Measurements from ENCODE around the gene ARAP3. TPM values are rescaled to one million over a fixed set of nuclear protein-coding genes. Genes with fewer than 3 reads are reported as not detected.

ARAP3 gene
- total and polyA plus RNA-seq, 9 donors, result 6.8 to 19.3 (median 13.4) TPM

- no peaks in the 10 kb centered on the region for H3K9me3 ChIP-seq (replicated peaks; ENCODE audit: control insufficient read depth, low read depth, low read length)
- peaks cover 21% of the 10 kb centered on the region for H3K4me1 ChIP-seq (ENCODE audit: control insufficient read depth, insufficient read depth, low read length)
- no peak overlapping the region for H3K4me3 ChIP-seq (ENCODE audit: low read length)
- DNase-seq, result no peak
- peaks cover 15% of the 10 kb centered on the region for H3K27me3 ChIP-seq (ENCODE audit: control insufficient read depth, insufficient read depth, low read length)
- 71% methylated on average over 6 of the region's 9 CpGs for WGBS (ENCODE audit: insufficient coverage)
- no peak overlapping the region for H3K27ac ChIP-seq (ENCODE audit: low read length)
- no peaks in the 10 kb centered on the region for H3K36me3 ChIP-seq (ENCODE audit: control insufficient read depth, insufficient read depth, low read length)
Observed at GRCh38 chr5:141691286-141691866, 9.3 kb upstream of the ARAP3 start.

GRCh38 chr5:141686648-141687416 is 4.8 kb upstream of the ARAP3 start:
- Histone ChIP-seq H3K27me3 (ENCODE audit: control insufficient read depth, insufficient read depth, low read length) (peaks cover 16% of the 10 kb centered on the region), H3K9me3 (replicated peaks; ENCODE audit: control insufficient read depth, low read depth, low read length) (no peaks in the 10 kb centered on the region), H3K4me1 (ENCODE audit: control insufficient read depth, insufficient read depth, low read length) (peaks cover 14% of the 10 kb centered on the region), H3K4me3 (ENCODE audit: low read length) (no peak overlapping the region), H3K36me3 (ENCODE audit: control insufficient read depth, insufficient read depth, low read length) (no peaks in the 10 kb centered on the region), H3K27ac (ENCODE audit: low read length) (no peak overlapping the region)
- WGBS (ENCODE audit: insufficient coverage), result 75% methylated on average over 2 of the region's 3 CpGs
- DNase-seq, result no peak

DNA sequence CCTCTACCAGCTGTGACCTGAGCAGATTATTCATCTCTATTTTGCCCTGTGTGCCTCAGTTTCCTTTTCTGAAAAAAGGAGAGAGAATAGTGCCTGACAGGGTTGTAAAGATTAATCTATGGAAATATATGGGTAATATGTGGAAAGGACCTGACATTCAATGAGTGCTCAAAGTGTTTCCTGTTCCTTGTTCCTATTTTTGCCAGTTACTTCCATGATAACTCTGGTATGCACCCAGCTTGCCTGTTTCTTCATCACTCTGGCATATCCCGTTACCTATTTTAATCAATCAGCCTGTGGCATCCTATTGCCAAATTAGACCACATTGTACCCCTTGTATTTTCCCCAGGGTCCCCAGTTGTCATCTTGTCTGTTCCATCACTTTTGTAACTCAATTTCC is 3.6 kb upstream of the ARAP3 start:
- no peak overlapping the region for H3K4me3 ChIP-seq (ENCODE audit: low read length)
- DNase-seq, result no peak
- H3K4me1 ChIP-seq (ENCODE audit: control insufficient read depth, insufficient read depth, low read length), result peaks cover 24% of the 10 kb centered on the region
- H3K36me3 ChIP-seq (ENCODE audit: control insufficient read depth, insufficient read depth, low read length), result no peaks in the 10 kb centered on the region
- no peaks in the 10 kb centered on the region for H3K9me3 ChIP-seq (replicated peaks; ENCODE audit: control insufficient read depth, low read depth, low read length)
- H3K27me3 ChIP-seq (ENCODE audit: control insufficient read depth, insufficient read depth, low read length), result peaks cover 13% of the 10 kb centered on the region
- 89% methylated on average over 1 of the region's 1 CpG for WGBS (ENCODE audit: insufficient coverage)
- no peak overlapping the region for H3K27ac ChIP-seq (ENCODE audit: low read length)

GRCh38 chr5:141683596-141684141 is 1.6 kb upstream of the ARAP3 start:
- peak overlapping the region; percentile 29 for H3K27ac ChIP-seq (ENCODE audit: low read length)

GRCh38 chr5:141681295-141681694 is 735 bp downstream of the ARAP3 start:
- H3K4me1 ChIP-seq (ENCODE audit: control insufficient read depth, insufficient read depth, low read length), result peaks cover 30% of the 10 kb centered on the region
- no peaks in the 10 kb centered on the region for H3K9me3 ChIP-seq (replicated peaks; ENCODE audit: control insufficient read depth, low read depth, low read length)
- no peaks in the 10 kb centered on the region for H3K36me3 ChIP-seq (ENCODE audit: control insufficient read depth, insufficient read depth, low read length)
- peak overlapping the region; percentile 31 for H3K4me3 ChIP-seq (ENCODE audit: low read length)
- H3K27ac ChIP-seq (ENCODE audit: low read length), result peak overlapping the region; percentile 86
- no peak for DNase-seq
- H3K27me3 ChIP-seq (ENCODE audit: control insufficient read depth, insufficient read depth, low read length), result peaks cover 8% of the 10 kb centered on the region
- 52% methylated on average over 2 of the region's 2 CpGs for WGBS (ENCODE audit: insufficient coverage)

More at GRCh38 chr5:141683596-141684141, 1.6 kb upstream of the ARAP3 start:
- peaks cover 30% of the 10 kb centered on the region for H3K4me1 ChIP-seq (ENCODE audit: control insufficient read depth, insufficient read depth, low read length)
- DNase-seq, result no peak
- no peaks in the 10 kb centered on the region for H3K9me3 ChIP-seq (replicated peaks; ENCODE audit: control insufficient read depth, low read depth, low read length)
- no peaks in the 10 kb centered on the region for H3K36me3 ChIP-seq (ENCODE audit: control insufficient read depth, insufficient read depth, low read length)
- peaks cover 8% of the 10 kb centered on the region for H3K27me3 ChIP-seq (ENCODE audit: control insufficient read depth, insufficient read depth, low read length)
- no peak overlapping the region for H3K4me3 ChIP-seq (ENCODE audit: low read length)

GRCh38 chr5:141680751-141681201 is 1.3 kb downstream of the ARAP3 start:
- Histone ChIP-seq H3K36me3 (ENCODE audit: control insufficient read depth, insufficient read depth, low read length) (no peaks in the 10 kb centered on the region), H3K4me1 (ENCODE audit: control insufficient read depth, insufficient read depth, low read length) (peaks cover 30% of the 10 kb centered on the region)

GRCh38 chr5:141680178-141680577 is 1.9 kb downstream of the ARAP3 start:
- no peaks in the 10 kb centered on the region for H3K9me3 ChIP-seq (replicated peaks; ENCODE audit: control insufficient read depth, low read depth, low read length)
- WGBS (ENCODE audit: insufficient coverage), result 89% methylated on average over 15 of the region's 16 CpGs
- H3K4me1 ChIP-seq (ENCODE audit: control insufficient read depth, insufficient read depth, low read length), result peaks cover 30% of the 10 kb centered on the region
- H3K4me3 ChIP-seq (ENCODE audit: low read length), result no peak overlapping the region
- H3K27me3 ChIP-seq (ENCODE audit: control insufficient read depth, insufficient read depth, low read length), result peaks cover 8% of the 10 kb centered on the region
- DNase-seq, result no peak
- no peak overlapping the region for H3K27ac ChIP-seq (ENCODE audit: low read length)
- no peaks in the 10 kb centered on the region for H3K36me3 ChIP-seq (ENCODE audit: control insufficient read depth, insufficient read depth, low read length)

More at GRCh38 chr5:141680751-141681201, 1.3 kb downstream of the ARAP3 start:
- peaks cover 8% of the 10 kb centered on the region for H3K27me3 ChIP-seq (ENCODE audit: control insufficient read depth, insufficient read depth, low read length)
- H3K9me3 ChIP-seq (replicated peaks; ENCODE audit: control insufficient read depth, low read depth, low read length), result no peaks in the 10 kb centered on the region
- H3K4me3 ChIP-seq (ENCODE audit: low read length), result peak overlapping the region; percentile 31
- WGBS (ENCODE audit: insufficient coverage), result 23% methylated on average over 4 of the region's 6 CpGs
- H3K27ac ChIP-seq (ENCODE audit: low read length), result peak overlapping the region; percentile 86
- DNase-seq, result peak; percentile 77

- Histone ChIP-seq H3K27me3 (ENCODE audit: control insufficient read depth, insufficient read depth, low read length) (peaks cover 5% of the 10 kb centered on the region), H3K4me3 (ENCODE audit: low read length) (no peak overlapping the region), H3K36me3 (ENCODE audit: control insufficient read depth, insufficient read depth, low read length) (peaks cover 2% of the 10 kb centered on the region), H3K4me1 (ENCODE audit: control insufficient read depth, insufficient read depth, low read length) (peaks cover 18% of the 10 kb centered on the region), H3K27ac (ENCODE audit: low read length) (no peak overlapping the region), H3K9me3 (replicated peaks; ENCODE audit: control insufficient read depth, low read depth, low read length) (no peaks in the 10 kb centered on the region)
- DNase-seq, result no peak
Observed at GRCh38 chr5:141677415-141677814, 4.6 kb downstream of the ARAP3 start.

DNA sequence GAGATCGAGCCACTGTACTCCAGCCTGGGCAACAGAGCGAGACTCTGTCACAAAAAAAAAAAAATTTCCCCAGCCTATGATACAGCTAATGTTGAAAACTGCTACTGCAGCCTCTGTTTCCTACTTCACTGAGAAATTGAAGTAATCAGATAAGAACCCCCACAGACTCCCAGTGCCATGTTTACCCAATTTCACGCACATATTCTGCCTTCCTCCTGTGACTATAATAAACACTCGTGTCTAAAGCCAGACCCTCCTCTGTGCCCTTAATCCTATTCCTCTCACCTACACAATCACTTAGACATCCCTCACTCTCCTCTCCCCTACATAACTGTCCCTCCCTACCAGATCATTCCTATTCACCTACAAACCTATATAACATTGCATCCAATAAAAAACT is 6.4 kb downstream of the ARAP3 start:
- no peak overlapping the region for H3K27ac ChIP-seq (ENCODE audit: low read length)
- WGBS (ENCODE audit: insufficient coverage), result 86% methylated on average over 4 of the region's 4 CpGs
- DNase-seq, result no peak
- no peaks in the 10 kb centered on the region for H3K27me3 ChIP-seq (ENCODE audit: control insufficient read depth, insufficient read depth, low read length)
- peaks cover 7% of the 10 kb centered on the region for H3K4me1 ChIP-seq (ENCODE audit: control insufficient read depth, insufficient read depth, low read length)
- peaks cover 9% of the 10 kb centered on the region for H3K36me3 ChIP-seq (ENCODE audit: control insufficient read depth, insufficient read depth, low read length)
- H3K4me3 ChIP-seq (ENCODE audit: low read length), result no peak overlapping the region
- H3K9me3 ChIP-seq (replicated peaks; ENCODE audit: control insufficient read depth, low read depth, low read length), result no peaks in the 10 kb centered on the region

- 49% methylated on average over 5 of the region's 5 CpGs for WGBS (ENCODE audit: insufficient coverage)
- no peaks in the 10 kb centered on the region for H3K27me3 ChIP-seq (ENCODE audit: control insufficient read depth, insufficient read depth, low read length)
- H3K36me3 ChIP-seq (ENCODE audit: control insufficient read depth, insufficient read depth, low read length), result peaks cover 9% of the 10 kb centered on the region
- H3K4me3 ChIP-seq (ENCODE audit: low read length), result no peak overlapping the region
- H3K4me1 ChIP-seq (ENCODE audit: control insufficient read depth, insufficient read depth, low read length), result no peaks in the 10 kb centered on the region
- no peak for DNase-seq
- no peaks in the 10 kb centered on the region for H3K9me3 ChIP-seq (replicated peaks; ENCODE audit: control insufficient read depth, low read depth, low read length)
- no peak overlapping the region for H3K27ac ChIP-seq (ENCODE audit: low read length)
Observed at GRCh38 chr5:141674747-141675146, 7.3 kb downstream of the ARAP3 start.

Data from muscle of leg (tissue), 11 donors.